ENCODE measurements around the gene DPP4. TPM values are rescaled to one million over a fixed set of nuclear protein-coding genes. Genes with fewer than 3 reads are reported as not detected.

The DPP4 gene
- polyA plus RNA-seq, 1 donor (not counting 4 experiments of a cell fraction or from before 2014, with no cell fraction given), result 1.1 TPM

DNA sequence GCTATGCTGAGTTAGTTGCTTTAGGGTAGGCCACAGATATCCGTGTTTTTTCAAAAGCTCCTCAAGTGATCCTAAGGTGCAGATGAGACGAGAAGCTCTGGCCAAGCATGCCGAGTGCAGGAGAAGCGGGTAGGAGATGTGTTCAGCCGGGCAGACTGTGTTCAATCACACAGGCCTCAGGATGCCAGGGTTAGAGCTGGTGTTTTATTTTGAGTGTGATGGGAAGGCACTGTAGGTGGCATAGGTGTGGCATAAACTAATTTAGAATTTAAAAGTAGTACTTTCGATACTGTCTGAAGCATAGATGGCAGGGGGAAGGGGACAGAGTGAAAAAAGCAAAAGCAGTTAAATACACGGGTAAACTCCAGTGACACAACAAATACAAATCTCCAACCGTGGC is 30.9 kb downstream of the DPP4 start:
- H3K4me3 ChIP-seq (ENCODE audit: control insufficient read depth in 2 of 3, extremely low read depth in 1 of 3, insufficient read depth in 2 of 3, low read depth in 1 of 3, low read length in 3 of 3), result no peak overlapping the region
- H3K36me3 ChIP-seq (ENCODE audit: control insufficient read depth in 2 of 2, extremely low read depth in 1 of 2, insufficient read depth in 2 of 2, low read length in 2 of 2), result no peaks in the 10 kb centered on the region
- no peak overlapping the region for H2AFZ ChIP-seq (ENCODE audit: control insufficient read depth, low read length)
- FAIRE-seq, result no peak
- no peak for DNase-seq (ENCODE audit: low read depth, low spot score)
- no peak overlapping the region for H3K9ac ChIP-seq (ENCODE audit: control insufficient read depth, extremely low read depth, insufficient read depth, low read length)
- H3K27ac ChIP-seq (ENCODE audit: control insufficient read depth, insufficient read depth, low read length), result no peak overlapping the region
- no peaks in the 10 kb centered on the region for H3K9me1 ChIP-seq (ENCODE audit: control insufficient read depth, extremely low read depth, insufficient read depth, low read length)
- dilution Hi-C loops (cut with MboI; ENCODE audit: extremely low pct_ligation_motif_present, low sequenced_read_pairs), result no loop called here
- no peak overlapping the region for H3K4me2 ChIP-seq (ENCODE audit: control insufficient read depth, extremely low read depth, insufficient read depth, low read depth, low read length)
- no peaks in the 10 kb centered on the region for H4K20me1 ChIP-seq (ENCODE audit: control insufficient read depth, extremely low read depth, insufficient read depth, low read length)
- no peaks in the 10 kb centered on the region for H3K4me1 ChIP-seq (ENCODE audit: control insufficient read depth, extremely low read depth, insufficient read depth, low read length)
- H3K27me3 ChIP-seq (ENCODE audit: control insufficient read depth, extremely low read depth, insufficient read depth, low read length), result no peaks in the 10 kb centered on the region
- no peaks in the 10 kb centered on the region for H3K79me2 ChIP-seq (ENCODE audit: control insufficient read depth, insufficient read depth, low read length)
- H3K9me3 ChIP-seq (ENCODE audit: control insufficient read depth, low read depth, low read length), result no peaks in the 10 kb centered on the region
- TF ChIP-seq EZH2 (IDR thresholded peaks at IDR 0.05; ENCODE audit: low read length), result no peak
- TF ChIP-seq, protein P1, sequence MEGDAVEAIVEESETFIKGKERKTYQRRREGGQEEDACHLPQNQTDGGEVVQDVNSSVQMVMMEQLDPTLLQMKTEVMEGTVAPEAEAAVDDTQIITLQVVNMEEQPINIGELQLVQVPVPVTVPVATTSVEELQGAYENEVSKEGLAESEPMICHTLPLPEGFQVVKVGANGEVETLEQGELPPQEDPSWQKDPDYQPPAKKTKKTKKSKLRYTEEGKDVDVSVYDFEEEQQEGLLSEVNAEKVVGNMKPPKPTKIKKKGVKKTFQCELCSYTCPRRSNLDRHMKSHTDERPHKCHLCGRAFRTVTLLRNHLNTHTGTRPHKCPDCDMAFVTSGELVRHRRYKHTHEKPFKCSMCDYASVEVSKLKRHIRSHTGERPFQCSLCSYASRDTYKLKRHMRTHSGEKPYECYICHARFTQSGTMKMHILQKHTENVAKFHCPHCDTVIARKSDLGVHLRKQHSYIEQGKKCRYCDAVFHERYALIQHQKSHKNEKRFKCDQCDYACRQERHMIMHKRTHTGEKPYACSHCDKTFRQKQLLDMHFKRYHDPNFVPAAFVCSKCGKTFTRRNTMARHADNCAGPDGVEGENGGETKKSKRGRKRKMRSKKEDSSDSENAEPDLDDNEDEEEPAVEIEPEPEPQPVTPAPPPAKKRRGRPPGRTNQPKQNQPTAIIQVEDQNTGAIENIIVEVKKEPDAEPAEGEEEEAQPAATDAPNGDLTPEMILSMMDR (optimal IDR thresholded peaks at IDR 0.05 in 1 of 3, IDR thresholded peaks at IDR 0.05 in 1 of 3, conservative IDR thresholded peaks at IDR 0.05 in 1 of 3; ENCODE audit: extremely low read depth in 1 of 3, insufficient read depth in 2 of 3, low read length in 3 of 3), result no peak

DNA sequence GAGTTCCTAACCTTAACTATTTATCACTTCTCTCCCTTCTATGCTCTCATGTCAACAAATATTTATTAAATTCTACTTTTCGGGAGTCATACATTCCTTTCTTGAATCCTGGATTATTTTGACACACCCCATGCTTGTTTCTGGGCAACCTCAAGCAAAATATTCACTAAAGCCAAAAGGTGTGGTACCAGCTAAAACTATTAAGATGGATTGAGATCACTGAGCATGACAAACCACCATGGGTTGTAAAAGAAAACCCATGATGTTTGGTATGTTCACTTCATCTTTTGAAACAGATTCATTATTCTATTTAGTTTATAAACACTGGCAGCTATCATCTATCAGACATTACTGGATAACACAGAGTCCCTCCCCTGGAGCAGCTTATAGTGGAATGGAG is 32.5 kb downstream of the DPP4 start:
- no peak overlapping the region for H3K9ac ChIP-seq (ENCODE audit: control insufficient read depth, extremely low read depth, insufficient read depth, low read length)
- H3K79me2 ChIP-seq (ENCODE audit: control insufficient read depth, insufficient read depth, low read length), result no peaks in the 10 kb centered on the region
- H3K9me3 ChIP-seq (ENCODE audit: control insufficient read depth, low read depth, low read length), result no peaks in the 10 kb centered on the region

More for the DNA sequence above, 32.5 kb downstream of the DPP4 start:
- no peaks in the 10 kb centered on the region for H3K36me3 ChIP-seq (ENCODE audit: control insufficient read depth in 2 of 2, extremely low read depth in 1 of 2, insufficient read depth in 2 of 2, low read length in 2 of 2)
- DNase-seq (ENCODE audit: low read depth, low spot score) (no peak), FAIRE-seq (no peak)
- no peaks in the 10 kb centered on the region for H3K27me3 ChIP-seq (ENCODE audit: control insufficient read depth, extremely low read depth, insufficient read depth, low read length)
- H4K20me1 ChIP-seq (ENCODE audit: control insufficient read depth, extremely low read depth, insufficient read depth, low read length), result no peaks in the 10 kb centered on the region
- H3K9me1 ChIP-seq (ENCODE audit: control insufficient read depth, extremely low read depth, insufficient read depth, low read length), result no peaks in the 10 kb centered on the region
- dilution Hi-C loops (cut with MboI; ENCODE audit: extremely low pct_ligation_motif_present, low sequenced_read_pairs), result no loop called here
- H3K4me3 ChIP-seq (ENCODE audit: control insufficient read depth in 2 of 3, extremely low read depth in 1 of 3, insufficient read depth in 2 of 3, low read depth in 1 of 3, low read length in 3 of 3), result no peak overlapping the region
- TF ChIP-seq EZH2 (IDR thresholded peaks at IDR 0.05; ENCODE audit: low read length), result no peak
- TF ChIP-seq, protein P1 (optimal IDR thresholded peaks at IDR 0.05 in 1 of 3, IDR thresholded peaks at IDR 0.05 in 1 of 3, conservative IDR thresholded peaks at IDR 0.05 in 1 of 3; ENCODE audit: extremely low read depth in 1 of 3, insufficient read depth in 2 of 3, low read length in 3 of 3), result no peak
- no peak overlapping the region for H3K4me2 ChIP-seq (ENCODE audit: control insufficient read depth, extremely low read depth, insufficient read depth, low read depth, low read length)
- no peaks in the 10 kb centered on the region for H3K4me1 ChIP-seq (ENCODE audit: control insufficient read depth, extremely low read depth, insufficient read depth, low read length)
- H3K27ac ChIP-seq (ENCODE audit: control insufficient read depth, insufficient read depth, low read length), result no peak overlapping the region
- H2AFZ ChIP-seq (ENCODE audit: control insufficient read depth, low read length), result no peak overlapping the region

Data from keratinocyte (primary cell).